Measurements from ENCODE around the gene SPNS1.
A peak's percentile ranks its signal among the peaks of the same experiment; 100 is the strongest.
"Not testable (repeated sequence)": the region's sequence is repeated elsewhere in the genome, so short reads cannot be mapped to it uniquely, and the experiment has no call there.

Gene SPNS1

GRCh38 chr16:28950648-28951409, 23.7 kb upstream of the SPNS1 start, which contains the start of gene NFATC2IP:
Gene NFATC2IP, plus strand, starts transcription at chr16:28950937. Its CDS starts 75 bp downstream, at chr16:28951012.
- Histone ChIP-seq H3K27ac (peak within 1 kb of the TSS; percentile 76 to 94 (median 88)), H3K4me3 (peak within 1 kb of the TSS; percentile 83 to 98 (median 94))

DNA sequence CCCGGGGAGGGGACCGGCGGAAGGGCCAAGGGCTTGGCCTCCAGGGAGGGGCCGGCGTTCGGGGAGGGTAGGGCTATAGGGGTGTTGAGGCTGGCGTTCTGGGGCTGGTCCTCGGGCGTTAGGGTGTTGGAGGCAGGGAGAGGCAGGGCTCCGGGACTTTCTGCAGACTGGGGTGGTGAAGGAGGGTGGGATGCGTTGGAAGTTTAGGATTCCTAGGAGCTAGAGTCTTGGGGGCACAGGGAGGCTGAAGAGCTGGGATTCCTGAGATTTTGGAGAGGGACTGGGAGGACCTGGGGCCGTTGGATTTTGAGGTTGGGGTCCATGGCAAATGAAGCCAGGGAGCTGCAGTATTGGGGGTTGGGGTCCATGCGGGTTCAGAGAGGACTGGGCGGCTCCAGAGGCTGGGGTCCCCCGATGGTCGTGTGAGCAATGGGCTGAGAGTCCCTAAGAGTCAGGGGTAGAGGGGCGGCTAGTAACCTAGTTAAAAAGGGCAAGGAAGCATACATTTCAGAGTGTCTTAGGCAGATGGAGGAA, 23.1 kb upstream of the SPNS1 start:
- peak overlapping the region; percentile 76 to 94 (median 88) for H3K27ac ChIP-seq

GRCh38 chr16:28958216-28958615, 16.4 kb upstream of the SPNS1 start:
- no peak overlapping the region for H3K27ac ChIP-seq

More for the DNA sequence above, 23.1 kb upstream of the SPNS1 start:
- peak overlapping the region; percentile 83 to 98 (median 94) for H3K4me3 ChIP-seq

GRCh38 chr16:28958836-28959235, 15.7 kb upstream of the SPNS1 start:
- Histone ChIP-seq H3K27ac (no peak overlapping the region), H3K4me3 (no peak overlapping the region)

More at GRCh38 chr16:28958216-28958615, 16.4 kb upstream of the SPNS1 start:
- H3K4me3 ChIP-seq = no peak overlapping the region

GRCh38 chr16:28964072-28964471, 10.5 kb upstream of the SPNS1 start:
- Histone ChIP-seq H3K4me3 (no peak overlapping the region), H3K27ac (no peak overlapping the region)

DNA sequence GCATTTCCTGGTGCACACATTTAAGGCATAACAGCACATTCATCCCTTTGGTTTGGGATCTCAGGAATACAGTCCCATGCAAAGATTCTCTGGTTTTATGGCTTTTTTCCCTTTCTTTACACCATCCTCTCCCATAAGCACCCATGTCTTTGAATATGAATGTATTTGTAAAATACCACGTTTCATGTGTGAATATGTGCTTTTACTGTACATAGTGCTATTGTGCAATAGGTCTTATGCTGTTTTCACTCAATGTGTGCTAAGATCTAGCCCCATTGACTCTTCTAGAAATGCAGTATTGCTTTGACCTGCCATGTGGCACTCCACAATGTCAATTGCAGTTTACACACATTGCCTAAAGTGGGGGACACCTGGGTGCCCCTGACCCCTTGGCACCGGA, 10.1 kb upstream of the SPNS1 start:
- Histone ChIP-seq H3K27ac (no peak overlapping the region), H3K4me3 (no peak overlapping the region)

DNA sequence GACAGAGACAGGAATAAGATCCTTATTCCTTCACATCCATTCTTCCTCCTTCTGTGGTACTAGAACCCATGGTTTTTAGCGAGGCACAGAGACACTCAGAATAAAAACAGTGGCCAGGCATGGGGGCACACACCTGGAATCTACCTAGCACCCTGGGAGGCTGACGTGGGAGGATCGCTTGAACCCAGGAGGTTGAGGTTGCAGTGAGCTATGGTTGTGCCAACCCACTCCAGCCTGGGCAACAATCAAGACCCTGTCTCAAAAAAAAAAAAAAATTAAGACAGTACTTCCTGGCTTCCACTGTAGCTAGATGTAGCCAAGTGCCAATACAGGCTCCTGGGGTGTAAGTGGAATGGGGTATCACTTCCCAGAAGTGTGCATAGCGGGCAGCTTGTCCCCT, 7.4 kb upstream of the SPNS1 start:
- no peak overlapping the region for H3K4me3 ChIP-seq

GRCh38 chr16:28969696-28970095, 4.9 kb upstream of the SPNS1 start:
- not testable (repeated sequence) for H3K27ac ChIP-seq, H3K4me3 ChIP-seq

More for the DNA sequence above, 7.4 kb upstream of the SPNS1 start:
- no peak overlapping the region for H3K27ac ChIP-seq

GRCh38 chr16:28974007-28974436, 556 bp upstream of the SPNS1 start:
- peak overlapping the region; percentile 57 to 91 (median 81) for H3K27ac ChIP-seq
- H3K4me3 ChIP-seq = peak overlapping the region; percentile 77 to 100 (median 87)

DNA sequence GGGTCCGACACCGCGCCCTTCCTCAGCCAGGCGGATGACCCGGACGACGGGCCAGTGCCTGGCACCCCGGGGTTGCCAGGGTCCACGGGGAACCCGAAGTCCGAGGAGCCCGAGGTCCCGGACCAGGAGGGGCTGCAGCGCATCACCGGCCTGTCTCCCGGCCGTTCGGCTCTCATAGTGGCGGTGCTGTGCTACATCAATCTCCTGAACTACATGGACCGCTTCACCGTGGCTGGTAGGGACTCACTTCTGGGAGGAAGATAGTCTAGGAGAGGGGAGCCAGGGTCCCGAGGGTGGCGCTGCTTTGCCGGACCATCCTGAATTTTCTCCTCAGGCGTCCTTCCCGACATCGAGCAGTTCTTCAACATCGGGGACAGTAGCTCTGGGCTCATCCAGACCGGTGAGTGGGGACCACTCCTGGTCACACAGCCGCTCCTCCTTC, 601 bp downstream of the SPNS1 start:
- Histone ChIP-seq H3K27ac (peak overlapping the region; percentile 57 to 91 (median 81)), H3K4me3 (peak overlapping the region; percentile 77 to 100 (median 87))

DNA sequence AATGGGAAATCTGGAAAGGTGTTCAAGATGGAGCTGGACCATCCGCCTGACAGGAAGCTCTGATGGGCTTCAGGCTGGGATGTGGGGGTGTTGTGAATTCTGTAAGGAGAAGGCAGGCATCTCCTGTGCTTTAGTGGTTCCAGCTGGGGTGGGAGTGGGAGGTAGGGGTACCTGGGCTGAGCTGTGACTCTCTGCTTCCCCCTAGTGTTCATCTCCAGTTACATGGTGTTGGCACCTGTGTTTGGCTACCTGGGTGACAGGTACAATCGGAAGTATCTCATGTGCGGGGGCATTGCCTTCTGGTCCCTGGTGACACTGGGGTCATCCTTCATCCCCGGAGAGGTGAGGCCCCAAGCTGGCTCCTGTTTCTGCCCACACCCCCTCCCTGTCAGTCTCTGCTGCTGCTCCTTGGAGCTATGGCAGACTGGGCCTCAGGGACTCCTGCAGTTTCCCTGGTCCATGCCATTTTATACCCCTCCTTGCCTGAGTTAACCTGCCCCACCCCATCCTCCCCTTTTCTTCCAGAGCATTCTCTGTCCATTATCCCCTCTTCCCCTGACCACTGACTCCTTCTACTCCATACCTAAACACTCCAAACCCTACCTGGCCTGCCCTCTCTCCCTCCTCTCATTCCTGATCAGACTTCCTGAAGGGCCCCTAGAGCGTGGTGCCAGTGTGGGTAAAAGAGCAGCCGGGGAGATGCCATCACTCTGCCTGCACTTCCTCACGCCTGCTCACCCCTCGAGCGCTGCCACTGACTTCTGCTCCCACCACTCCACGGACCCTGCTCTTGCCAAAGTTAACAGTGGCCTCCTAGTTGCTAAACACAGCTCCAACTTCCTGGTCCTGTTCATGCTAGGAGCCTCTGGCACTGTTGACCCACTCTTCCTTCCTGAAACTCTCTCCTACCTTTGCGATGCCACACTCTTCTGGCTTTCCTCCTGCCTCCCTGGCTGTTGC, 3.4 kb downstream of the SPNS1 start:
- Histone ChIP-seq H3K27ac (no peak overlapping the region), H3K4me3 (no peak overlapping the region)

GRCh38 chr16:28980330-28980729, 5.8 kb downstream of the SPNS1 start:
- not testable (repeated sequence) for H3K4me3 ChIP-seq, H3K27ac ChIP-seq

DNA sequence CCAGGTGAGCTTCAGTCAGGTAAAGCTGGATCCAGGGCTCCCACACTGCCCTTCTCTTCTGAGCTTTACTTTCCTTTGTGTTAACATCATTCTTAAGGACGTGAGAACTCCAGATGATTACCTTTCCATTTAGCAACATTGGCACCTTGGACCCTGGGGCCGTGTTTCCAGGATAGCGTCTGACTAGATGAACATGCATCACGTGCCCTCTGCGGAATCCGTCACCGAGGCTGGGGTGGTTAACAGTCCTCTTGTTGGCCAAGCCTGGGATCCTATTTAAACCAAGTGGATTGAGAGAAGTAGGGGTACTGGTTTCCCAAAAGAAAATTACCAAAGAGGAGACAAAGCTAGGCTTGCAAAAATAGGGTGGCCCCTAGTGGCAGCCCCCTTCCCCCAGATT, 6.4 kb downstream of the SPNS1 start:
- no peak overlapping the region for H3K27ac ChIP-seq
- H3K4me3 ChIP-seq = no peak overlapping the region

DNA sequence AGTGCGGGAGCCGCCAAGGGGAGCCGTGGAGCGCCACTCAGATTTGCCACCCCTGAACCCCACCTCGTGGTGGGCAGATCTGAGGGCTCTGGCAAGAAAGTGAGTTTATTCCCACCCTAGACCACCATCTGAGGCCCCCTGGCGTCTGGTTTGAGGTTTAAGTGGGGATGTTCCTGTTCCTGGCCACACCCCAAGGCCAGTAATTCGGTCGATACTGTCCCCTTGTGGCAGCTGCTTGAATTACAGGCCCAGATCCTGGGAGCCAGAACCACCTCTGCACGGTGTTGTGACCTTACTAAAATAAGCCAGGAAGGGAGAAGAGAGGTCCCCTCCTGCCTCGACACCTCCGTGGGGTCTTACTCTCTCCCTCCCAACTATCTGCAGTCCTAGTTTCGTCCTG, 6.9 kb downstream of the SPNS1 start:
- no peak overlapping the region for H3K27ac ChIP-seq
- no peak overlapping the region for H3K4me3 ChIP-seq

DNA sequence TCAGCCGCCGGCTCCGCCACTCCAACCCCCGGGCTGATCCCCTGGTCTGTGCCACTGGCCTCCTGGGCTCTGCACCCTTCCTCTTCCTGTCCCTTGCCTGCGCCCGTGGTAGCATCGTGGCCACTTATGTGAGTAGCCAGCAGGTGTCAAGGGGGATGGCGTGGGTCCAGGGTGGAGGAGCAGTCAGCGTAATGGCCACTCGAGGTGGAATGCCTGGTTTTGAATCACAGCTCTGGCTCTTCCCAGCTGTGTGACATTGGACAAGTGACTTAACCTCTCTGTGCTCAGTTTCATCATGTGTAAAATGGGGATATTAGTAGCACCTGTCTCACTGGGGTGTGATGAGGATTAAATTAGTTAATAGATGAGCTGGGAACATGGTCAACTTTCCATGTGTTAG, 7.8 kb downstream of the SPNS1 start:
- H3K4me3 ChIP-seq = no peak overlapping the region
- no peak overlapping the region for H3K27ac ChIP-seq

- Histone ChIP-seq H3K4me3 (no peak overlapping the region), H3K27ac (no peak overlapping the region)
These were observed 8.4 kb downstream of the SPNS1 start for GRCh38 chr16:28982949-28983348.

DNA sequence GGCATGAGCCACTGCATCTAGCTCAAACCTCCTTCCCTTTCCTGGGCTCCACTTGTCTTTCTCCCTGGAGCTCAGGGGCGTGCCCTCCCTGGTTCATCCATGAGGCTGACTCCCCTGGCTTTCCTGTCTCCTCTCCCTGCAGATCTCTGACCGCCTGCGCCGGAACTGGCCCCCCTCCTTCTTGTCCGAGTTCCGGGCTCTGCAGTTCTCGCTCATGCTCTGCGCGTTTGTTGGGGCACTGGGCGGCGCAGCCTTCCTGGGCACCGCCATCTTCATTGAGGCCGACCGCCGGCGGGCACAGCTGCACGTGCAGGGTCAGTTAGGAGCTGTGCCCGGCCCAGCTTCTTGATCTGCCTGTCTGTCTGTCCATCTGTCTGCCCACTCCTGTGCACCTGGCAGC, 9.1 kb downstream of the SPNS1 start:
- Histone ChIP-seq H3K27ac (peak overlapping the region in 8 of 21 experiments; percentile 63 to 98 (median 90)), H3K4me3 (no peak overlapping the region)

DNA sequence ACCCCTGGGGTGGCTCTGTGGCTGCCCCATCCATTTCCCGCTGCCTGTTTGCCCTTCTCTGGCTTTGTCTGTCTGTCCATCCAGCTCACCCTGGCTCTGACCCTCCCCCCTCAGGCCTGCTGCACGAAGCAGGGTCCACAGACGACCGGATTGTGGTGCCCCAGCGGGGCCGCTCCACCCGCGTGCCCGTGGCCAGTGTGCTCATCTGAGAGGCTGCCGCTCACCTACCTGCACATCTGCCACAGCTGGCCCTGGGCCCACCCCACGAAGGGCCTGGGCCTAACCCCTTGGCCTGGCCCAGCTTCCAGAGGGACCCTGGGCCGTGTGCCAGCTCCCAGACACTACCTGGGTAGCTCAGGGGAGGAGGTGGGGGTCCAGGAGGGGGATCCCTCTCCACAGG, 9.5 kb downstream of the SPNS1 start:
- Histone ChIP-seq H3K4me3 (peak overlapping the region in 1 of 7 experiments; percentile 41), H3K27ac (peak overlapping the region in 17 of 21 experiments; percentile 16 to 98 (median 79))

GRCh38 chr16:28984619-28985135, 10.1 kb downstream of the SPNS1 start, which contains the start of gene LAT:
Gene LAT, plus strand, starts transcription at chr16:28985052. Its CDS starts 366 bp downstream, at chr16:28985418.
- Histone ChIP-seq H3K4me3 (peak within 1 kb of the TSS; percentile 28 to 43 (median 33)), H3K27ac (peak within 1 kb of the TSS in 18 of 21 experiments; percentile 21 to 98 (median 77))

Data from skin epidermis (tissue), 12 donors.